Ovary (tissue), 9 donors: ENCODE data around the gene ARHGEF7. TPM values are rescaled to one million over a fixed set of nuclear protein-coding genes. Genes with fewer than 3 reads are reported as not detected.

ENCODE experiments used
- DNase-seq, 5 donors: peaks; one replicate each; pipeline ENCODE4 v3.0.0-alpha.2; 2019 to 2020
- H3K27ac ChIP-seq, 2 donors: fragments of 200-600 bp; one replicate each; pipeline versions ENCODE4 v1.5.1 to v1.8.0; 2019 to 2022
- H3K27me3 ChIP-seq: fragments of 200-600 bp; one replicate; pipeline ENCODE4 v1.8.0; 2022
- H3K36me3 ChIP-seq: fragments of 200-600 bp; sonication (generic); one replicate; pipeline ENCODE4 v1.5.1; 2019
- H3K4me1 ChIP-seq: one replicate; pipeline ENCODE4 v1.8.1; 2013; ENCODE audit warnings: mild to moderate bottlenecking, moderate library complexity; ENCODE audit not compliant: insufficient read depth
- H3K4me3 ChIP-seq: fragments of 200-600 bp; sonication (generic); one replicate; pipeline ENCODE4 v1.5.1; 2017
- H3K9me3 ChIP-seq, 2 donors: fragments of 200-600 bp in 1 of 2; sonication (generic) in 1 of 2; one replicate each; pipeline versions ENCODE4 v1.5.1 to v1.8.1; 2013 to 2019; ENCODE audit warnings: mild to moderate bottlenecking in 1 of 2, moderate library complexity in 1 of 2
- EP300 ChIP-seq: sonication (generic); formaldehyde crosslinking; IDR thresholded peaks from one replicate; pipeline ENCODE4 v1.6.1; 2017; ENCODE audit warnings: antibody characterized with exemption
- POLR2A ChIP-seq: fragments of 450-650 bp; IDR thresholded peaks from one replicate; pipeline ENCODE4 v1.6.1; 2017; ENCODE audit warnings: antibody characterized with exemption, mild to moderate bottlenecking, moderate library complexity
- WGBS, 3 donors: extraction: QIAGEN DNeasy Blood & Tissue Kit in 1 of 3; methylation state at CpG; one replicate each; pipeline versions ENCODE4 v1.1.5 to v1.1.7; 2013 to 2017; 5-methylcytosine and 5-hydroxymethylcytosine counted together
- intact Hi-C, 4 donors: fragments of 100-400 bp; cut with DNase I; formaldehyde crosslinking; loops; one replicate each; pipeline versions ENCODE4 v1.11.0 to v1.15.1; 2022 to 2023
- polyA plus RNA-seq, 2 donors: library from polyadenylated mRNA; stranded (reverse); fragments of 200-250 nt in 1 of 2; fragments of 350-450 nt in 1 of 2; fragmentation: Illumina TruSeq in 1 of 2; extraction: RNeasy Lipid Tissue Mini Kit (QIAGEN cat#74804) in 1 of 2; gene quantifications; one replicate each; pipeline ENCODE4 v1.2.3, GENCODE V29; 2013 to 2014
- total RNA-seq, 7 donors: library from RNA; depleted of rRNA in 2 of 7; stranded (reverse); fragments of >200 nt in 2 of 7; fragmentation: NEBNext Ultra II Directional in 3 of 7; extraction: Animal tissue kit (Norgen Biotek cat#: 25700) in 3 of 7; gene quantifications; one replicate each; pipeline versions ENCODE4 v1.1.0 to v1.2.4, GENCODE V29; 2016 to 2023
- TF ChIP-seq, protein P1 (sequence below), 3 donors: fragments of 450-650 bp in 2 of 3; fragments of 200-600 bp in 1 of 3; IDR thresholded peaks; one replicate each; pipeline versions ENCODE4 v1.5.1 to v1.8.0; 2016 to 2022; ENCODE audit warnings: antibody characterized with exemption in 3 of 3, mild to moderate bottlenecking in 1 of 3
- donor health status: DM: no; HTN: no; CAD: no; lungs with moderate emphysema.
- donor health status: DM: no; HTN: no; CAD: no.
- donor health status: Bipolar disorder and iron deficiency.
- donor health status: DM: yes; HTN: yes; CAD: no.
- donor health status: DM: no; HTN: no; CAD: no.
- donor health status: DM: yes; HTN: yes; CAD: no.

The ARHGEF7 gene
- total and polyA plus RNA-seq, 9 donors = 27.6 to 58.5 (median 52.2) TPM

DNA sequence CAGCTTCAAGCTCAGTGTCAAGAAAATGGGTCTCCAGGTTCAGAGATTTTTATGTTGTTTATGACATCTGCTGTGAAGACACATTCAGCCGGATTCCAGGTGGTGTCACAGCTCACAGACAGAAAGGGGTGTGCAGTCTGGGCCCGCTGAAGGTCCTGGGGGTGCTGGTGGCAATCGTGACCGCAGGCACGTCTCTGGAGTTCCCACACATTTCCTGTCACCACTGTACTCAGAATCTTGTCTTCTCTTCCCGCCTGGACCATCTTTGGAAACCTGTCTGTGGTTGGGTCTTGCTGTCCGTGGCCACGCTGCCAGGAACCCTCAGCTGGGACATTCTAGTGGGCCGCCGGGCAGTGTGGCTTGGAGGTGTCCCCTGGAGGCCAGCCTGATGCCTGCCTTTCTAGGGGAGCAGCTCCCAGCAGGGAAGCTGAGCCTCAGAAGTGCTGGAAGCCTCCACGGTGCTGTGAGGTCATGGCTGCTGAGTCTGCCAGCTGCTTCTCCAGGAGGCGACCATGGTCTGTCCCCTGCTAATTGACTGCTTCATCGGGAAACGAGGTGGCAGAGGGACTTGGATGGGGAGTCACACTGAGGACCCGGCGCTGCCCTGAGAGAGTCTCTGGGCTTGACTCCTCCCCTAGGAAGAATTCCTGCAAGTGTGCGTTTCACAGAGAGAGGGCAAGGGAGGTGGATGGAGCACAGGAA lies 209.0 kb downstream of the ARHGEF7 start:
- H3K4me3 ChIP-seq = no peak overlapping the region
- peak in 1 of 5 donors; percentile 10 for DNase-seq
- H3K27me3 ChIP-seq = no peaks in the 10 kb centered on the region
- intact Hi-C loops = no loop called here
- H3K27ac ChIP-seq = no peak overlapping the region
- no peaks in the 10 kb centered on the region for H3K4me1 ChIP-seq
- no peaks in the 10 kb centered on the region for H3K9me3 ChIP-seq
- no peaks in the 10 kb centered on the region for H3K36me3 ChIP-seq
- TF ChIP-seq EP300 (no peak), POLR2A (no peak)
- TF ChIP-seq, protein P1, sequence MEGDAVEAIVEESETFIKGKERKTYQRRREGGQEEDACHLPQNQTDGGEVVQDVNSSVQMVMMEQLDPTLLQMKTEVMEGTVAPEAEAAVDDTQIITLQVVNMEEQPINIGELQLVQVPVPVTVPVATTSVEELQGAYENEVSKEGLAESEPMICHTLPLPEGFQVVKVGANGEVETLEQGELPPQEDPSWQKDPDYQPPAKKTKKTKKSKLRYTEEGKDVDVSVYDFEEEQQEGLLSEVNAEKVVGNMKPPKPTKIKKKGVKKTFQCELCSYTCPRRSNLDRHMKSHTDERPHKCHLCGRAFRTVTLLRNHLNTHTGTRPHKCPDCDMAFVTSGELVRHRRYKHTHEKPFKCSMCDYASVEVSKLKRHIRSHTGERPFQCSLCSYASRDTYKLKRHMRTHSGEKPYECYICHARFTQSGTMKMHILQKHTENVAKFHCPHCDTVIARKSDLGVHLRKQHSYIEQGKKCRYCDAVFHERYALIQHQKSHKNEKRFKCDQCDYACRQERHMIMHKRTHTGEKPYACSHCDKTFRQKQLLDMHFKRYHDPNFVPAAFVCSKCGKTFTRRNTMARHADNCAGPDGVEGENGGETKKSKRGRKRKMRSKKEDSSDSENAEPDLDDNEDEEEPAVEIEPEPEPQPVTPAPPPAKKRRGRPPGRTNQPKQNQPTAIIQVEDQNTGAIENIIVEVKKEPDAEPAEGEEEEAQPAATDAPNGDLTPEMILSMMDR (IDR thresholded peaks at IDR 0.05) = no peak
- 62 to 72% (median 71%) methylated on average over 17 of the region's 17 CpGs for WGBS, 3 donors

DNA sequence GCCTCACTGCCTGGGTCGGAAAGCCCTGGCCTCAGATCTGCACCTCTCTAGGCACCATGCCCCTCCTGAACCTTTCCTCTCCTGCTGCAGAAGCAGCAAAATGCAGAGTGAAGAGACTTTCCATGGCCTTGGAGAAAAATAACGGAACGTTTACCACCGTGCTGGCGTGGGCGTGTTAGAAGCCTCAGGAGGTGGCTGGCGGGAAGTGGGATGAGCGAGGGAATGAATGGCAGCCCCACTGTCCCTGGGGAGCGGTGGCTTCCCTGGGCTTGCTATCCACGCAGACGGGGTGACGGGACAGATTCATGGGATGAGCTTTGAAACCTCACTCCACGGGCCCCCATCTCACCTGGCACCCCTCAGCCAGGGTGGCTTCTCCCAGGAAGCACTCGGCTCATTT lies 209.6 kb downstream of the ARHGEF7 start:
- intact Hi-C loops = no loop called here
- 66 to 82% (median 73%) methylated on average over 14 of the region's 14 CpGs for WGBS, 3 donors
- Histone ChIP-seq H3K27me3 (no peaks in the 10 kb centered on the region), H3K27ac (no peak overlapping the region), H3K4me1 (no peaks in the 10 kb centered on the region), H3K36me3 (no peaks in the 10 kb centered on the region), H3K9me3 (no peaks in the 10 kb centered on the region), H3K4me3 (no peak overlapping the region)
- TF ChIP-seq, protein P1 (IDR thresholded peaks at IDR 0.05) = no peak
- TF ChIP-seq POLR2A (no peak), EP300 (no peak)
- peak in 1 of 5 donors; percentile 3 for DNase-seq

DNA sequence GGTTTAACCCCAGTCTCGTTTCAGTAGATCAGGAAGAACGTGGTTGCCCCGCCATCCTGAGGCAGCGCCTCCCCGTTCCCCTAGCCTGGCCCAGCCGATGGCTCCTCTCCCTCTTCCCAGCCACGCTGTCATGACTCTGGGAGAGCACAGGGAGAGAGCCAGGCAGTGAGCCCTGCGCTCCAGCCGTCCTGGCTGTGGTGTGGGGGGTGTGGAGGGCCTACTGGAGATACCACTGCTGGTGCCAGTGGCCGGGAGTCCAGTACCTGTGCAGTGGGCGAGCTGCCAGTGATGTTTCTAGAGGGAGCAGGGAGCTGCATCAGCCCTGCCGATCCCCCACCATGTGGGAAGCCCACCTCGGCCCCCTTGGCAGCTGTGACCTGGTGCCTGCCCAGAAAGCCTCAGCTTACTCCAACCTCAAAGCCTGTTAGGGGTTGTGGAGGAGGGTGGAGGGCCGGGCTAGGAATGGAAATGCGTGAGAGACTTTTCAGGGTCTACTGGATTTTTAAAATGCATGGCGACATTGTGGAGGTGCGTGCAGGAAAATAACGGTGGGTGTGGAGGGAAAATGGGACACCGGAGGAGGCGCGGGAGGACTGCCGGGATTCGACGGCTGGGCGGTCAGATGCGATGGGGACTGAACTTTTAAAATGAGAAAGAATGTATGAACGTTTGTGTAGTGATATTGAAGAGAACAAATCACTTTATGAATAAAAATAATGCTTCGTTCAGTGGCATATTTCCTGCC lies 210.2 kb downstream of the ARHGEF7 start:
- H3K4me1 ChIP-seq = no peaks in the 10 kb centered on the region
- H3K27ac ChIP-seq = no peak overlapping the region
- no peaks in the 10 kb centered on the region for H3K9me3 ChIP-seq
- DNase-seq = peak in 1 of 5 donors; percentile 8
- TF ChIP-seq EP300 (no peak), POLR2A (no peak)
- TF ChIP-seq, protein P1 (IDR thresholded peaks at IDR 0.05) = no peak
- intact Hi-C loops = no loop called here
- no peak overlapping the region for H3K4me3 ChIP-seq
- H3K36me3 ChIP-seq = no peaks in the 10 kb centered on the region
- no peaks in the 10 kb centered on the region for H3K27me3 ChIP-seq
- 74 to 82% (median 76%) methylated on average over 26 to 28 of the region's 28 CpGs for WGBS, 3 donors

DNA sequence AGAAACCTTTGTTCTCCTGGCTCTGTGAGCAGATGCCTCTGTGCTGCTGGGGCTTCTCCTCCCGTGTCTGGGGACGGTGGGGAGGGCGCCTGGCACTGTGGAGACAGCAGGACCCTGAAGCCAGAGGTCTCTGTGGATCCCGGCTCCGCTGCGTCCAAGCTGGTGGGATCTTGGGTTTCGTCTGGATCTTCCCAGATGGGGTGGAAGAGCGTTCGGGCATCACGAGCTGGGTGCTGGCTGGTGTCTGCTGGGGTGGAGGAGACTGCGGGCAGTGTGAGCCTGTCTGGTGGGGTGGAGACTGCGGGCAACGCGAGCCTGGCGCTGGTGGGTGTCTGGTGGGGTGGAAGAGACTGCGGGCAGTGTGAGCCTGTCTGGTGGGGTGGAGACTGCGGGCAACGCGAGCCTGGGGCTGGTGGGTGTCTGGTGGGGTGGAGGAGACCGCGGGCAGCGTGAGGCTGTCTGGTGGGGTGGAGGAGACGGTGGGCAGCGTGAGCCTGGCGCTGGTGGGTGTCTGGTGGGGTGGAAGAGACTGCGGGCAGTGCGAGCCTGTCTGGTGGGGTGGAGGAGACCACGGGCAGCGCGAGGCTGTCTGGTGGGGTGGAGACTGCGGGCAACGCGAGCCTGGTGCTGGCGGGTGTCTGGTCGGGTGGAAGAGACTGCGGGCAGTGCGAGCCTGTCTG lies 211.0 kb downstream of the ARHGEF7 start:
- H3K4me1 ChIP-seq = no peaks in the 10 kb centered on the region
- intact Hi-C loops = no loop called here
- no peak overlapping the region for H3K4me3 ChIP-seq
- no peaks in the 10 kb centered on the region for H3K9me3 ChIP-seq
- no peak overlapping the region for H3K27ac ChIP-seq
- H3K27me3 ChIP-seq = no peaks in the 10 kb centered on the region
- no peaks in the 10 kb centered on the region for H3K36me3 ChIP-seq
- 82 to 83% (median 82%) methylated on average over 37 of the region's 37 CpGs for WGBS, 3 donors
- peak in 1 of 5 donors; percentile 4 for DNase-seq
- TF ChIP-seq EP300 = no peak
- TF ChIP-seq, protein P1 (IDR thresholded peaks at IDR 0.05) = no peak
